Astrocyte of the cerebellum (primary cell): ENCODE measurements around the gene PDSS2.
"Not testable (repeated sequence)": the region's sequence is repeated elsewhere in the genome, so short reads cannot be mapped to it uniquely, and the experiment has no call there.

ENCODE experiments used
- DNase-seq: peaks from one replicate; pipeline ENCODE4 v3.0.0-alpha.2; 2011; ENCODE audit warnings: low read depth
- H3K4me3 ChIP-seq: 2 replicates; pipeline ENCODE4 v1.5.1; 2011; ENCODE audit warnings: mild to moderate bottlenecking, low read depth, low read length, moderate library complexity
- CTCF ChIP-seq: IDR thresholded peaks from 2 replicates; pipeline ENCODE4 v1.5.1; 2012; ENCODE audit warnings: low read length, low read depth, moderate library complexity, mild to moderate bottlenecking; ENCODE audit errors: missing control alignments
- in situ Hi-C: cut with HindIII; loops from 2 replicates; pipeline ENCODE4 v1.10.0; 2017; ENCODE audit warnings: low sequenced_read_pairs

Gene PDSS2

DNA sequence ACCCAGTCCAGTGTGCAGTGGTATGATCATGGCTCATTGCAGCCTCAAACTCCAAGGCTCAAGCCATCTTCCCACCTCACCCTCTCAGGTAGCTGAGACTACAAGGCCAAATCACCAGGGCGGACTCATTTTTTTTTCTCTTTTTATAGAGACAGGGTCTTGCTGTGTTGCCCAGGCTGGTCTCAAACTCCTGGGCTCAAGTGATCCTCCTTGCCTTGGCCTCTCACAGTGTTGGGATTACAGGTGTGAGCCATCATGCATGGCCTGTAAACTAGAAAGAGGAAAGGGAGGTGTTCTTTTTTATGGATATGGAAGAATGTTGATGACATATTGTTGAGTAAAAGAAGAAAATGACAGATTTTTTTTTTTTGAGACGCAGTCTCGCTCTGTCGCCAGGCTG lies 339.0 kb downstream of the PDSS2 start:
- TF ChIP-seq CTCF, result no peak
- no peak overlapping the region for H3K4me3 ChIP-seq
- DNase-seq, result no peak
- in situ Hi-C loops, result no loop called here

GRCh38 chr6:107118976-107119375 lies 340.4 kb downstream of the PDSS2 start:
- in situ Hi-C loops, result no loop called here
- TF ChIP-seq CTCF, result no peak
- H3K4me3 ChIP-seq, result no peak overlapping the region
- no peak for DNase-seq

DNA sequence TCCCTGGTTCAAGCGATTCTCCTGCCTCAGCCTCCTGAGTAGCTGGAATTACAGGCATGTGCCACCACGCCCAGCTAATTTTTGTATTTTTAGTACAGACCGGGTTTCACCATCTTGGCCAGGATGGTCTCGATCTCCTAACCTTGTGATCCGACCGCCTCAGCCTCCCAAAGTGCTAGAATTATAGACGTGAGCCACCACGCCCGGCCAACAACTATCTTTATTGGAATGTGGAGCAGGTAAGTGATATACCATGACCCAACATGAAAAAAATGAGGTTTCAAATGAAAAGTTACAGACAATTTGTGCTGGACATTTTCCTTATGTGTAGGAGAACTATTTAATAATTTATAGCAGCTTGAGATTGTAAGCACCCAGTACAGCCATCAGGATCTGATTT lies 340.8 kb downstream of the PDSS2 start:
- H3K4me3 ChIP-seq, in situ Hi-C loops, DNase-seq: not testable (repeated sequence)

- in situ Hi-C loops, result no loop called here
- no peak for TF ChIP-seq CTCF
- H3K4me3 ChIP-seq, result no peak overlapping the region
- DNase-seq, result no peak
Measured at GRCh38 chr6:107116931-107117330, 342.4 kb downstream of the PDSS2 start.

DNA sequence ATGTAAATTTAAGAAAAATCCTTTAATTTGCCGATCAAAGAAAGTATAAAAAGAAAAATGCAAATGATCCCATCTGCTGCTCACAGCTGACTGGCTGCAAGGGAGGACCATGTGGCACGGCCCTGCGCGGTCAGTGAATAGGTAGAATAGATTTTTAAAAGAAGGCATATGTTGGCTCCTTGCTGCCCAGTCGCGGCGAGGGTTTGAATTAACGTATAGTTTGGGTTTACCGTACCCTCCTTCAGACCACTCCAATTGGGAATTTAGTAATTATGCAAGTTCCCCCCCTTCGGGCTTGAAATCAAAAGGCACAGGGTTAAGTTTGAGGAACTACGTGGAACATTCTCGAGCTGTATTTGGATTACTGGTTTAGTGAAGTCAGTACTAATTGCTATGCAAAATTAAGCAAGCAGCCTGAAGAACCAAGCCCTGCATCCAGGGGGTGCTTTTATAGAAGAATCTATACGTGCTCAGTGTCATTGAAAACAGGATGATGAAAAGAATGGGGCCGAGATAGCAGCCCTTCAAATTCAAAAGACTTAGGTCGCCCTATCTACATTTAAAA lies 343.0 kb downstream of the PDSS2 start:
- DNase-seq, result no peak
- TF ChIP-seq CTCF, result peak; percentile 28
- in situ Hi-C loops, result no loop called here
- H3K4me3 ChIP-seq, result peak overlapping the region; percentile 58

- no peak for TF ChIP-seq CTCF
- peak overlapping the region; percentile 58 for H3K4me3 ChIP-seq
- in situ Hi-C loops, result no loop called here
- DNase-seq, result no peak
Measured at GRCh38 chr6:107115695-107116327, 343.6 kb downstream of the PDSS2 start.

- in situ Hi-C loops, result no loop called here
- DNase-seq, result no peak
- no peak for TF ChIP-seq CTCF
- peak within 1 kb of the TSS; percentile 58 for H3K4me3 ChIP-seq
Measured at GRCh38 chr6:107114926-107115694, 344.3 kb downstream of the PDSS2 start, which contains the start of gene BEND3. BEND3 (minus strand) TSS chr6:107115515; CDS start chr6:107099285, 16,230 bp downstream.
